HG02870 (cell line): ENCODE measurements around the gene GPSM3.

ENCODE experiments used
- ATAC-seq: cut with Tn5 transposase; IDR thresholded peaks from one replicate; pipeline ENCODE4 v1.9.1; 2021; ENCODE audit warnings: mild to moderate bottlenecking, moderate library complexity; ENCODE audit not compliant: unreplicated experiment

Gene GPSM3

GRCh38 chr6:32175711-32176475 is 16.6 kb downstream of the GPSM3 start, which contains the start of gene AGPAT1:
AGPAT1 (minus strand) TSS chr6:32176084; CDS start chr6:32171496, 4,588 bp downstream.
- peak; percentile 39 for ATAC-seq

DNA sequence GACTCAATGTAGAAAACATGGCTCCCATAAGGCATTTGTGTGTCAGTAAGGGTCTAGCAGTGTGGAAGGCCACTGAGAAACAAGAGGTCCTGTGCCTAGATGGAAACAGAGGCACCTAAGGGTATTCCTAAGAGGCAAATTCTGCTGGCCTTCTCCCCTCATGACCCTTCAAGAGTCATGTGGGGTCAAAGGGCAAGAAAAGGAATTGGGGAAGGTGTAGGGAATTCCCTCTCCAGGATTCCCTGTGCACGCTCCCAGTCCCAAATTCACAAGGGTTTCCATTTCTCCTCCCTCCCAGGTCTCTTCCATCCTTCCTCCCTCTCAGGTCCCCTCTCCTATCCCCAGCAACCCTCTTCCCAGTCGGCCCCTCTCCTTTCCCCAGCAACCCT is 17.1 kb downstream of the GPSM3 start:
- ATAC-seq: no peak

- ATAC-seq: no peak
These were observed 18.0 kb downstream of the GPSM3 start for GRCh38 chr6:32174416-32174815.

GRCh38 chr6:32173051-32173727 is 19.3 kb downstream of the GPSM3 start:
- ATAC-seq: no peak

DNA sequence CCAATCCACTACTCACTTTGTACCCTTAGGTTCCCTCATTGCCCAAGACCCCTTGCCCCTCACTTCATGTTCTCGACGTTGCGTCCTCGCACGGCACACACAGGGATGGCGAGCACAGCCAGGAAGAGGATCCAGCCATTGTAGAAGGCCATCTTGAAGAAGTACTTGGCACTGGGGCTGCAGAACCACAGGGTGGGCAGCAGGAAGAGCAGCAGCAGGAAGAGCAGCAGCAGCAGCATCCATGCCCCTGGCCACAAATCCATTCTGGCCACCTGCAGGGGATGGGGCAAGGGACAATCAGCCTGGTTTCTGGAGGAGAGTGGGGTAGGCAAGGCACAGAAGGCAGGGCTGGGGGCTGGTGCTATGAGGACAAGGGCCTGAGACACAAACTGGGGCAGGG is 21.2 kb downstream of the GPSM3 start:
- no peak for ATAC-seq

DNA sequence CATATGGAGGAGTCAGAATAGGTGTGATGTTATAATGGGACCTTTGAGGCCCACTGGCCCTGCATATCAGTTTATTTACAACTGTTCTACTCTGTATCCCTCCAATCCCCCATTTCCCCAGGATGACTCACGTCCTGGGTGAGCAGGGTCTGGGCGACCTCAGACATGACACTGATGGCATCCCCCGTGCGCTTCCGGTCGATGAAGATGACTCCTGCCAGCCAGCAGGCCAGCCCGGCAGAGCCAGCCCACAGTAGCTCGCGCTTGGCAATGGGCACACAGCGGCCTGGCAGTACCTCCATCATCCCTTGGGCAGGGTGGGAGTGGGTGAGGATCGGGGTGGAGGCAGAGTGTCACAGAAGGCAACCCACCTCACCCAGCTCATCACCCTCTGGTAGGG is 22.1 kb downstream of the GPSM3 start:
- no peak for ATAC-seq

- ATAC-seq: no peak
These were observed 23.4 kb downstream of the GPSM3 start for GRCh38 chr6:32168807-32169591.

GRCh38 chr6:32168350-32168749 is 24.1 kb downstream of the GPSM3 start:
- ATAC-seq: no peak

DNA sequence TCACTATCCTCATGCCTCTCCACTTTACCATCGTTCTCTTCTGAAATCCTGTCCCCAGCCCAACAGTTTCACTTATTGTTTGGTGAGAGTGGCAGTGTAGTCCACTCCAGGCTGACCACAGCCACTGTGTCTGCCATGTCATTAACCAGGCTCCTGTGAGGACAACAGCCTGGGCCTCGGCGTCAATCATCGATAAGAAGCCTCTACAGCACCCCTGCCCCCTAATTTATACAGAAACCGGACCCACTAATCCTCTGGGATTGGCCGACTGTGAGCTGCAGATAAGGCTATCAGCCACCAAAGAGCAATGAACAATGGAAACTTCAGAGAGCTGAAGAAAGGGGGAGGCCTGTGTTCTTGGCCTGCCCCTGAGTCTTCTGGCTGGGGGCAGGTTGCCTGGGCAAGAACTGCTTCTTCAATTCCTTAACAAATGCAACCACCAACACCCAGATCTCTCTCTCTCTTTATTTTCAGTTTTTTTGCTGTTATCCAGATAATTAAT is 24.6 kb downstream of the GPSM3 start:
- ATAC-seq: no peak

- ATAC-seq: no peak
These were observed 25.2 kb downstream of the GPSM3 start for GRCh38 chr6:32167154-32167760.

GRCh38 chr6:32166411-32167061 is 25.9 kb downstream of the GPSM3 start:
- no peak for ATAC-seq

DNA sequence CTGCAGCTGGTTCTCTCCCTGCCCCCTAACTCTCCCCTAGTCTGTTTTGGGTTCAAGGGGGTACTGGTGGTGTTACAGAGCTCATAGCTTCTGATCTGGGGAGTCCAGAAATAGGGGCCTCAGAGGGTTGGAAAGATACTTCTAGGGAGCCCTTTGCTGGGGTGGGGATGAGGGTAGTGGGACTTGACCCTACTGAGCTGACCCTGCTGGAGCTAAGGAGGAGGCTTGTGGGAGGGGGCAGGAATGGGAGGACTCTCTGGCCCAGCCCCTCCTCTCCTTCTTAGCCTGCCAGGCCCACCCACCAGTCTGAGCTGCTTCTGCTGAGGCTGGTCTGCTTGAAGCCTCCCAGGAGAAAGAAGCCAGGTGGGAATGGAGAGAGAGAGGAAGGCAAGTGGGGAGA is 28.1 kb downstream of the GPSM3 start, which contains the start of gene EGFL8:
TSS of gene EGFL8 (plus strand) at position 301 of the 400 bp plus-strand sequence. CDS start 1,571 bp downstream, outside the sequence.
- no peak for ATAC-seq

DNA sequence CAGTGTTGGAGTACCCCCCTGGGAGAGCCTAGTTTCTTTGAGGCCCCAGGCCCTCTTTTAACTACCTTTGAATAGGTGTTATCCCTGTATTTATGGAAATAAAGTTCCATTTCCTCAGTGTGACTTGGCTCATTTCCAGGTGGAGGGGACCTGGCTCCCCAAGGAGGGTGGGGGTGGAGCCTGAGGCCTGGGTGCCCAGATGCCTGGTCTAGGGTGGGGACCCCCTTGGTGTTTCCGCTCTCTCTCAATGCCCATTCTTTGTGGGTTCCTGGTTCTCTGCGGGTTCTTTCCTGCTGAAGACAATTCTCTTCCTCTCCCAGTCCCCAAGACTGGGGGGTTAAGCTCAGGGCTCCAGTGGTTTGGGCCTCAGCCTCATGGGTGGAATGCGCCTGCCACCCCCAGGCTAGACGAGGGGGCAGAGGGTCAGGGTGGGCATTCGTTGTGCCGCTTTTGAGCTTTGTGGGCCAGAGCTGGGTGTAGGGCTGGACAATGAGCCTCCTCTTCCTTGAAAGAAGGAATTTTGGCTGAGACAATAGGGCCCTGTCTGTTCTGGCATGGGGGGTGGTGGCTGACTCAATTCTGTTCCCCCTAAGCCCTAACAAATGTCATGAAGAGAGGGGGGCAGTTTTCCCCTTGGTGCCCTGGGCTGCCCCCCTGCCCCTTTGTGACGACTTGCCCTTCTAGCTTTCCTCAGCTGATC is 28.7 kb downstream of the GPSM3 start:
- no peak for ATAC-seq

- ATAC-seq: no peak
These were observed 34.4 kb downstream of the GPSM3 start for GRCh38 chr6:32158052-32158451.

DNA sequence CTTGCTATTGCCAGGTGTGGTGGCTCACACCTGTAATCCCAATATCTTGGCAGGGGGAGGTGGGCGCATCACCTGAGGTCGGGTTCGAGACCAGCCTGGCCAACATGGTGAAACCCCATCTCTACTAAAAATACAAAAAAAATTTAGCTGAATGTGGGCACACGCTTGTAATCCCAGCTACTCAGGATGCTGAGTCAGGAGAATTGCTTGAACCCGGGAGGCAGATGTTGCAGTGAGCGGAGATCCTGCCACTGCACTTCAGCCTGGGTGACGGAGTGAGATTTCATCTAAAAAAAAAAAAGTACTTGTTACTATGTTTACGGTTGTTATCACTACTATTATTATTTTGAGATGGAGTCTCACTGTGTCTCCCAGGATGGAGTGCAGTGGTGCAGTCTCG is 35.6 kb downstream of the GPSM3 start:
- ATAC-seq: no peak

GRCh38 chr6:32154514-32155161 is 37.8 kb downstream of the GPSM3 start:
- no peak for ATAC-seq

- no peak for ATAC-seq
These were observed 38.6 kb downstream of the GPSM3 start, which contains the start of gene PPT2 for GRCh38 chr6:32153564-32154513. PPT2 (plus strand) TSS chr6:32154141; CDS start chr6:32154595, 454 bp downstream.
